Measurements from ENCODE around the gene HCRTR1.

GRCh38 chr1:31659889-31660288 is 42.4 kb downstream of the HCRTR1 start:
- no peak for TF ChIP-seq POLR2A (IDR thresholded peaks at IDR 0.05)
- no peak for TF ChIP-seq CTCF (IDR thresholded peaks at IDR 0.05)
